ENCODE measurements around the gene CGB8.
"Not testable (repeated sequence)": the region's sequence is repeated elsewhere in the genome, so short reads cannot be mapped to it uniquely, and the experiment has no call there.

The CGB8 gene

GRCh38 chr19:49049011-49049410, at the start of gene CGB8:
Gene CGB8 (minus strand): TSS chr19:49049111. CDS start chr19:49048739, 372 bp downstream.
- DNase-seq: not testable (repeated sequence)

GRCh38 chr19:49097453-49098288, 48.8 kb upstream of the CGB8 start:
- peak; percentile 77 for DNase-seq

GRCh38 chr19:49094505-49095482, 45.9 kb upstream of the CGB8 start:
- no peak for DNase-seq

- no peak for DNase-seq
Observed at GRCh38 chr19:49092686-49093085, 43.8 kb upstream of the CGB8 start.

GRCh38 chr19:49091391-49092038, 42.6 kb upstream of the CGB8 start:
- no peak for DNase-seq

GRCh38 chr19:49086296-49086695, 37.4 kb upstream of the CGB8 start:
- DNase-seq: no peak

- no peak for DNase-seq
Observed at GRCh38 chr19:49085868-49086232, 36.9 kb upstream of the CGB8 start.

GRCh38 chr19:49085020-49085867, 36.3 kb upstream of the CGB8 start, which contains the start of gene SNRNP70:
Gene SNRNP70 (plus strand): TSS chr19:49085451. CDS start chr19:49086415, 964 bp downstream.
- peak; percentile 99 for DNase-seq

GRCh38 chr19:49084206-49085019, 35.5 kb upstream of the CGB8 start:
- DNase-seq: no peak

GRCh38 chr19:49081273-49081672, 32.4 kb upstream of the CGB8 start:
- DNase-seq: no peak

- DNase-seq: no peak
Observed at GRCh38 chr19:49080392-49080791, 31.5 kb upstream of the CGB8 start.

GRCh38 chr19:49074869-49075268, 26.0 kb upstream of the CGB8 start:
- not testable (repeated sequence) for DNase-seq

GRCh38 chr19:49073514-49074378, 24.8 kb upstream of the CGB8 start:
- DNase-seq: peak; percentile 26

- DNase-seq: no peak
Observed at GRCh38 chr19:49071860-49072547, 23.1 kb upstream of the CGB8 start.

GRCh38 chr19:49070416-49070815, 21.5 kb upstream of the CGB8 start:
- DNase-seq: no peak

- no peak for DNase-seq
Observed at GRCh38 chr19:49069026-49069425, 20.1 kb upstream of the CGB8 start.

- no peak for DNase-seq
Observed at GRCh38 chr19:49067554-49067953, 18.6 kb upstream of the CGB8 start.

GRCh38 chr19:49065905-49066512, 17.1 kb upstream of the CGB8 start:
- no peak for DNase-seq
